SU-DHL-6 (cell line): ENCODE measurements around the gene ARPC2.

Experiments used
- H2AFZ ChIP-seq: fragments of 200-600 bp; sonication (generic); 2 replicates; pipeline ENCODE4 v1.6.1; 2014; ENCODE audit warnings: low read depth, mild to moderate bottlenecking, moderate library complexity, mixed read lengths, antibody characterized with exemption, low read length; ENCODE audit not compliant: severe bottlenecking
- H3F3A ChIP-seq: fragments of 200-600 bp; shearing (Covaris generic); 2 replicates; pipeline ENCODE4 v1.6.0; 2016; ENCODE audit warnings: antibody characterized with exemption, mild to moderate bottlenecking; ENCODE audit not compliant: insufficient read depth
- H3K27ac ChIP-seq: fragments of 200-600 bp; sonication (generic); 2 replicates; pipeline ENCODE4 v1.5.1; 2016; ENCODE audit warnings: low read depth, mild to moderate bottlenecking, low read length, moderate library complexity, mixed read lengths
- H3K27me3 ChIP-seq: fragments of 200-600 bp; sonication (generic), shearing (Covaris generic); 2 replicates; pipeline ENCODE4 v1.6.0; 2014; ENCODE audit warnings: mild to moderate bottlenecking, low read length
- H3K36me3 ChIP-seq: fragments of 200-600 bp; sonication (generic); 2 replicates; pipeline ENCODE4 v1.6.1; 2014; ENCODE audit warnings: mild to moderate bottlenecking, low read length, mixed read lengths
- H3K4me2 ChIP-seq: fragments of 300-600, 200-600 bp; shearing (Covaris generic), sonication (generic); 2 replicates; pipeline ENCODE4 v1.6.0; 2014; ENCODE audit warnings: low read length, low read depth, mild to moderate bottlenecking; ENCODE audit not compliant: poor library complexity, severe bottlenecking
- H3K4me3 ChIP-seq: fragments of 200-600 bp; sonication (generic); 2 replicates; pipeline ENCODE4 v1.5.1; 2014; ENCODE audit warnings: antibody characterized with exemption, low read length, mild to moderate bottlenecking, mixed read lengths; ENCODE audit not compliant: insufficient read depth, poor library complexity, severe bottlenecking
- H3K79me2 ChIP-seq: fragments of 200-600 bp; sonication (generic); 2 replicates; pipeline ENCODE4 v1.6.1; 2014; ENCODE audit warnings: mild to moderate bottlenecking, low read length, moderate library complexity; ENCODE audit not compliant: insufficient read depth
- H3K9ac ChIP-seq: fragments of 200-600 bp; sonication (generic); 2 replicates; pipeline ENCODE4 v1.7.0; 2014; ENCODE audit warnings: mild to moderate bottlenecking, low read length
- H3K9me2 ChIP-seq: fragments of 200-600 bp; sonication (generic); replicated peaks from 2 replicates; pipeline ENCODE4 v1.6.1; 2014; ENCODE audit warnings: low read length; ENCODE audit not compliant: insufficient read depth
- H3K9me3 ChIP-seq: fragments of 200-600 bp; sonication (generic); 2 replicates; pipeline ENCODE4 v1.6.1; 2014; ENCODE audit warnings: low read length, mixed read lengths; ENCODE audit not compliant: insufficient read depth
- H4K20me1 ChIP-seq: fragments of 200-600 bp; sonication (generic); 2 replicates; pipeline ENCODE4 v1.6.1; 2014; ENCODE audit warnings: low read depth, mild to moderate bottlenecking, antibody characterized with exemption, low read length, moderate library complexity, mixed read lengths
- CTCF ChIP-seq: fragments of 200-600 bp; sonication (generic); IDR thresholded peaks from one replicate; pipeline ENCODE4 v1.5.1; 2017; ENCODE audit warnings: antibody characterized with exemption, mild to moderate bottlenecking, low read length, moderate library complexity; ENCODE audit not compliant: insufficient read depth, poor library complexity, severe bottlenecking
- EZH2phosphoT487 ChIP-seq: fragments of 200-600 bp; sonication (generic), shearing (Covaris generic); conservative IDR thresholded peaks from 2 replicates; pipeline ENCODE4 v1.6.1; 2018; ENCODE audit warnings: mild to moderate bottlenecking, antibody characterized with exemption, low read length, moderate library complexity, mixed read lengths

The ARPC2 gene

DNA sequence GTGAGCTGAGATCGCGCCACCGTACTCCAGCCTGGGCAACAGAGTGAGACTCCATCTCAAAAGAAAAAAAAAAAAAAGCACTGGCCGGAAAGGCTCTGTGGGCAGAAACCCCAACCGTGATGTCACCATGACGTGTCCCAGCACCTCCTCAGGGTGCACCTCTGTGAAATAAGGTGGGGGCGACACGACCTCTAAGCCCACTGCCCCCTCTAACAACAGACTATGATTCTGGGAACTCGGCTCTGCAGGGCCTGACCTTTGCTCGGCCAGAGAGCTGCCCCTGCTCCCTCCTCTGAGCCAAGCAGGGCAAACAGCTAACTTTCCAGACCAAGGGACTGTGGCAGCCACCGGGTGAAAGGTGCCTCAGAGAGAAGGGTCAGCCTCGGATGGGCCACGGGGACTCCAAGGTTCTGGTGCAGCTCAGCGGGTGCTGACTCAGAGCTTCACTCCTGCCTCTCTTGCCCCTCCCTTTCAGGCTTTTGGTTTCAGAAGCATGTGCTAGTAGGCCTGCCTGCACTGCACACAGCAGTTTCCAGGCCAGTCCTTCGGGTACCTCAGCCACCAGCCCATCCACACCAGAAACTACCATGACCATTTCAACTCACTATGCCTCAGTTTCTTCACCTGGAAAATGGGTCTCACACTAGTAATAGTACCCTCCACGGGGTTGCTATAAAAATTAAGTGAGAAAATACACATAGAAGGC, 67.3 kb downstream of the ARPC2 start:
- Histone ChIP-seq H3K9ac (no peak overlapping the region), H3K79me2 (no peaks in the 10 kb centered on the region), H3K4me3 (no peak overlapping the region), H3K36me3 (no peaks in the 10 kb centered on the region), H3K27me3 (no peaks in the 10 kb centered on the region), H4K20me1 (no peaks in the 10 kb centered on the region), H3K4me2 (no peak overlapping the region), H3K27ac (no peak overlapping the region), H3F3A (no peaks in the 10 kb centered on the region), H3K9me3 (no peaks in the 10 kb centered on the region), H3K9me2 (no peaks in the 10 kb centered on the region), H2AFZ (no peak overlapping the region)
- TF ChIP-seq EZH2phosphoT487: no peak
- TF ChIP-seq CTCF: no peak

DNA sequence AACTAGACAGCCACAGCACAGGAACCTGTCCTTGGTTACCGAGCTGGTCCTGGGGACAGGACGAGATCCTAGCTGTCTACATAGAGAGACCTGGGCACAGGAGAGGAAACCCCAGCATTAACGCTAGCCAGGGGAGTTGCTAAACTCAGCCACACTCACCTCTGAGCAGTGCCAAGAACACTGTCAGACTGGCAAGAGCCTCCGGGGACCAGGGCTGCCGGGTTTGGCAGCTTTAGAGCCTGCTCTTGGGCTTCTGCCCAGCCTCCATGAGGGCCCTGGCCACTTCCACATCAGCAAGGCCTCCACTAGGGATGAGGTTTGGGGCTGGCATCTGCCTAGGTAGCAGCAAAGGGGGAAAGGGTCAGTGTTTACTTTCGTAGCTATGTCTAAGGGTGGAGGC, 68.6 kb downstream of the ARPC2 start:
- H4K20me1 ChIP-seq: no peaks in the 10 kb centered on the region
- H3K9me2 ChIP-seq: no peaks in the 10 kb centered on the region
- no peak overlapping the region for H3K27ac ChIP-seq
- no peak overlapping the region for H3K4me2 ChIP-seq
- no peak overlapping the region for H3K4me3 ChIP-seq
- no peaks in the 10 kb centered on the region for H3K36me3 ChIP-seq
- no peak for TF ChIP-seq CTCF
- no peak for TF ChIP-seq EZH2phosphoT487
- H3F3A ChIP-seq: no peaks in the 10 kb centered on the region
- no peaks in the 10 kb centered on the region for H3K27me3 ChIP-seq
- no peaks in the 10 kb centered on the region for H3K9me3 ChIP-seq
- no peak overlapping the region for H2AFZ ChIP-seq
- no peaks in the 10 kb centered on the region for H3K79me2 ChIP-seq
- H3K9ac ChIP-seq: no peak overlapping the region

GRCh38 chr2:218286570-218287459, 69.8 kb downstream of the ARPC2 start:
- Histone ChIP-seq H3K9me2 (no peaks in the 10 kb centered on the region), H3K79me2 (no peaks in the 10 kb centered on the region), H3K9me3 (no peaks in the 10 kb centered on the region), H3K36me3 (no peaks in the 10 kb centered on the region), H3K9ac (peak overlapping the region; percentile 13; the same call in 1 of the 2 replicates), H4K20me1 (no peaks in the 10 kb centered on the region), H3K4me3 (no peak overlapping the region), H2AFZ (no peak overlapping the region), H3F3A (no peaks in the 10 kb centered on the region), H3K27ac (no peak overlapping the region), H3K27me3 (no peaks in the 10 kb centered on the region), H3K4me2 (peak overlapping the region; percentile 29)
- TF ChIP-seq CTCF (no peak), EZH2phosphoT487 (no peak)
